Ascending aorta (tissue), 2 donors: Measurements from ENCODE around the gene SLC6A6. TPM values are rescaled to one million over a fixed set of nuclear protein-coding genes. Genes with fewer than 3 reads are reported as not detected.

Experiments
- DNase-seq, 2 donors: peaks; one replicate each; pipeline ENCODE4 v3.0.0-alpha.2; 2019; ENCODE audit warnings: low spot score in 2 of 2
- H3K27ac ChIP-seq, 2 donors: fragments of 200-600 bp; sonication (generic); one replicate each; pipeline ENCODE4 v1.5.1; 2016 to 2017; ENCODE audit warnings: mild to moderate bottlenecking in 1 of 2
- H3K27me3 ChIP-seq: fragments of 200-600 bp; sonication (generic); one replicate; pipeline ENCODE4 v1.5.1; 2017
- H3K36me3 ChIP-seq, 2 donors: fragments of 200-600 bp; sonication (generic); one replicate each; pipeline ENCODE4 v1.5.1; 2016
- H3K4me1 ChIP-seq, 2 donors: fragments of 200-600 bp; sonication (generic); one replicate each; pipeline ENCODE4 v1.5.1; 2016 to 2017; ENCODE audit warnings: mild to moderate bottlenecking in 1 of 2
- H3K4me3 ChIP-seq, 2 donors: fragments of 200-600 bp; sonication (generic); one replicate each; pipeline ENCODE4 v1.5.1; 2016 to 2017; ENCODE audit warnings: mild to moderate bottlenecking in 1 of 2
- H3K9me3 ChIP-seq, 2 donors: fragments of 200-600 bp; sonication (generic); one replicate each; pipeline ENCODE4 v1.5.1; 2016
- intact Hi-C: fragments of 100-400 bp; cut with DNase I; formaldehyde crosslinking; loops from one replicate; pipeline ENCODE4 v1.15.1; 2023
- total RNA-seq: library from RNA; depleted of rRNA; stranded (reverse); fragments of >200 nt; gene quantifications from one replicate; pipeline ENCODE4 v1.1.0, GENCODE V29; 2016
- TF ChIP-seq, protein P1 (sequence below), 3 experiments: fragments of 200-600 bp in 2 of 3; fragments of 450-650 bp in 1 of 3; sonication (generic) in 2 of 3; IDR thresholded peaks; one replicate each; pipeline ENCODE4 v1.5.1; 2016 to 2019; ENCODE audit warnings: antibody characterized with exemption in 3 of 3, mild to moderate bottlenecking in 1 of 3, moderate library complexity in 1 of 3

Gene SLC6A6
- total RNA-seq, 1 donor from 2014 or later: 78.1 TPM

DNA sequence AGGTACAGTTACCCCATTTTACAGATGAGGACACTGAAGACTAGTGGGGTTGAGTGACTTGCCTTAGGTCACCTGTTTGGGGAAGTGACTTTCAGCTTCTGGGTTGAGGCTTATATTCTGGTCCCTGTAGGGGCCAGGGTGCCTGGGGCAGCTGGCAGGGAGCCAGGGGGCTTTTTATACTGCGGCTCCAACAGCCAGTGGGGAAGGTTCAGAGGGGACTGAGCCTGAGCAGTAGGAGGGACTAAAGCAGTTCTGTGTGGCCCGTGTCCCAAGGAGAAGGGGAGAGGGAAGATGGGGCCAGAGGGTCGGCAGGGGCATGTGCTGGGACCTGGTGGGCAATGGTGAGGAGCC is 37.7 kb downstream of the SLC6A6 start:
- no peak overlapping the region for H3K27ac ChIP-seq
- H3K27me3 ChIP-seq: no peaks in the 10 kb centered on the region

GRCh38 chr3:14440531-14441239 is 38.3 kb downstream of the SLC6A6 start:
- Histone ChIP-seq H3K9me3 (no peaks in the 10 kb centered on the region), H3K27me3 (no peaks in the 10 kb centered on the region), H3K4me3 (no peak overlapping the region), H3K27ac (no peak overlapping the region), H3K36me3 (peaks cover 3 to 10% of the 10 kb centered on the region in 2 donors), H3K4me1 (peaks cover 4 to 12% of the 10 kb centered on the region in 2 donors)
- TF ChIP-seq, protein P1, sequence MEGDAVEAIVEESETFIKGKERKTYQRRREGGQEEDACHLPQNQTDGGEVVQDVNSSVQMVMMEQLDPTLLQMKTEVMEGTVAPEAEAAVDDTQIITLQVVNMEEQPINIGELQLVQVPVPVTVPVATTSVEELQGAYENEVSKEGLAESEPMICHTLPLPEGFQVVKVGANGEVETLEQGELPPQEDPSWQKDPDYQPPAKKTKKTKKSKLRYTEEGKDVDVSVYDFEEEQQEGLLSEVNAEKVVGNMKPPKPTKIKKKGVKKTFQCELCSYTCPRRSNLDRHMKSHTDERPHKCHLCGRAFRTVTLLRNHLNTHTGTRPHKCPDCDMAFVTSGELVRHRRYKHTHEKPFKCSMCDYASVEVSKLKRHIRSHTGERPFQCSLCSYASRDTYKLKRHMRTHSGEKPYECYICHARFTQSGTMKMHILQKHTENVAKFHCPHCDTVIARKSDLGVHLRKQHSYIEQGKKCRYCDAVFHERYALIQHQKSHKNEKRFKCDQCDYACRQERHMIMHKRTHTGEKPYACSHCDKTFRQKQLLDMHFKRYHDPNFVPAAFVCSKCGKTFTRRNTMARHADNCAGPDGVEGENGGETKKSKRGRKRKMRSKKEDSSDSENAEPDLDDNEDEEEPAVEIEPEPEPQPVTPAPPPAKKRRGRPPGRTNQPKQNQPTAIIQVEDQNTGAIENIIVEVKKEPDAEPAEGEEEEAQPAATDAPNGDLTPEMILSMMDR (IDR thresholded peaks at IDR 0.05): no peak
- no peak for DNase-seq
- intact Hi-C loops: no loop called here

More for the DNA sequence above, 37.7 kb downstream of the SLC6A6 start:
- H3K4me3 ChIP-seq: no peak overlapping the region
- intact Hi-C loops: no loop called here
- H3K4me1 ChIP-seq: peaks cover 5 to 12% of the 10 kb centered on the region in 2 donors
- DNase-seq: no peak
- TF ChIP-seq, protein P1 (IDR thresholded peaks at IDR 0.05): no peak
- H3K36me3 ChIP-seq: peaks cover 0 to 5% of the 10 kb centered on the region in 2 donors
- H3K9me3 ChIP-seq: no peaks in the 10 kb centered on the region

GRCh38 chr3:14441240-14441919 is 39.0 kb downstream of the SLC6A6 start:
- TF ChIP-seq, protein P1 (IDR thresholded peaks at IDR 0.05): no peak
- no peak for DNase-seq
- Histone ChIP-seq H3K36me3 (peaks cover 10 to 16% of the 10 kb centered on the region in 2 donors), H3K27me3 (no peaks in the 10 kb centered on the region), H3K27ac (no peak overlapping the region), H3K4me1 (peaks cover 4 to 12% of the 10 kb centered on the region in 2 donors), H3K9me3 (no peaks in the 10 kb centered on the region), H3K4me3 (no peak overlapping the region)
- intact Hi-C loops: no loop called here

- Histone ChIP-seq H3K27ac (no peak overlapping the region), H3K4me3 (no peak overlapping the region), H3K36me3 (peaks cover 16 to 18% of the 10 kb centered on the region in 2 donors), H3K9me3 (no peaks in the 10 kb centered on the region), H3K4me1 (peaks cover 4 to 12% of the 10 kb centered on the region in 2 donors), H3K27me3 (no peaks in the 10 kb centered on the region)
- DNase-seq: no peak
- TF ChIP-seq, protein P1 (IDR thresholded peaks at IDR 0.05): no peak
- intact Hi-C loops: no loop called here
Measured at GRCh38 chr3:14441920-14442300, 39.5 kb downstream of the SLC6A6 start.

DNA sequence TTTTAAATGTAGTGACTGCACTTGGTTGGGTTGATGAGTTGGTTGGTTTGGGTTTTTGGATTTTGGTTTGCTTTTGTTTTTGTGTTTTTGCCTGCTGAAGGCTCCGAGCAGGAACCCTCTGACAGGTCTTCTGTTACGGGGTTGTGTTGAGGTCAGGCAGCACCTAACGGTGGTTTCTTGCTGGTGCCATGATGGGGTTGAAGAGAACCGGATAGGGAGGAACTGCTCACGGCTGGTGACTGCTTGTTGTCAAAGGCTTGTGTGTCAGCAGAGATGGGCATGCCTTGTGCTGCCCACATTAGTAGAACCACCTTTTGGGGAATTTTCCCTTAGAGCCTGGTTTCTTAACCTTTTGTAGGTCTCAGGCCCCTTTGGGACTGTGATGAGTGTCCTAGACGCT is 42.0 kb downstream of the SLC6A6 start:
- TF ChIP-seq, protein P1 (IDR thresholded peaks at IDR 0.05): no peak
- H3K4me3 ChIP-seq: no peak overlapping the region
- H3K4me1 ChIP-seq: peaks cover 4 to 5% of the 10 kb centered on the region in 2 donors
- DNase-seq: no peak
- peaks cover 30 to 41% of the 10 kb centered on the region in 2 donors for H3K36me3 ChIP-seq
- no peaks in the 10 kb centered on the region for H3K9me3 ChIP-seq
- no peak overlapping the region for H3K27ac ChIP-seq
- no peaks in the 10 kb centered on the region for H3K27me3 ChIP-seq
- intact Hi-C loops: no loop called here
